Mesenchymal stem cell (in vitro differentiated cells and primary cell): Measurements from ENCODE around the gene TECPR1.

Experiments used
- DNase-seq: peaks from one replicate; pipeline ENCODE4 v3.0.0-alpha.2; 2013
- H2AFZ ChIP-seq: one replicate; pipeline ENCODE4 v1.6.1; 2013; ENCODE audit warnings: low read depth, mild to moderate bottlenecking, control low read depth, inconsistent platforms, low read length, moderate library complexity
- H2AK5ac ChIP-seq: 2 replicates; pipeline ENCODE4 v1.6.1; 2013; ENCODE audit warnings: low read length, moderate library complexity, mild to moderate bottlenecking, inconsistent platforms; ENCODE audit not compliant: severe bottlenecking
- H2BK120ac ChIP-seq: one replicate; pipeline ENCODE4 v1.6.1; 2013; ENCODE audit warnings: low read depth, mild to moderate bottlenecking, inconsistent platforms, low read length, moderate library complexity
- H2BK12ac ChIP-seq, 2 experiments: one replicate each; pipeline ENCODE4 v1.6.1; 2013; ENCODE audit warnings: inconsistent platforms in 2 of 2, low read length in 2 of 2, mild to moderate bottlenecking in 2 of 2, moderate library complexity in 2 of 2, control low read depth in 1 of 2
- H2BK15ac ChIP-seq: one replicate; pipeline ENCODE4 v1.6.1; 2013; ENCODE audit warnings: mild to moderate bottlenecking, low read depth, inconsistent platforms; ENCODE audit not compliant: poor library complexity, severe bottlenecking
- H2BK5ac ChIP-seq: 2 replicates; pipeline ENCODE4 v1.6.1; 2013; ENCODE audit warnings: low read depth, mild to moderate bottlenecking, low read length, control low read depth, inconsistent platforms; ENCODE audit not compliant: poor library complexity, severe bottlenecking
- H3K14ac ChIP-seq, 2 experiments: one replicate each; pipeline ENCODE4 v1.6.1; 2013; ENCODE audit warnings: inconsistent platforms in 2 of 2, low read length in 2 of 2, control low read depth in 1 of 2, mild to moderate bottlenecking in 1 of 2, moderate library complexity in 1 of 2
- H3K18ac ChIP-seq, 2 experiments: one replicate each; pipeline ENCODE4 v1.6.1; 2013; ENCODE audit warnings: inconsistent platforms in 2 of 2, low read length in 2 of 2, control low read depth in 1 of 2, low read depth in 1 of 2, mild to moderate bottlenecking in 1 of 2
- H3K23ac ChIP-seq, 2 experiments: one replicate each; pipeline ENCODE4 v1.6.1; 2013; ENCODE audit warnings: inconsistent platforms in 2 of 2, low read length in 2 of 2, mild to moderate bottlenecking in 2 of 2, moderate library complexity in 2 of 2, control low read depth in 1 of 2
- H3K27ac ChIP-seq: 2 replicates; pipeline ENCODE4 v1.5.1; 2013; ENCODE audit warnings: mild to moderate bottlenecking, moderate library complexity, low read length, control low read depth, inconsistent platforms; ENCODE audit not compliant: poor library complexity, severe bottlenecking
- H3K27me3 ChIP-seq, 2 experiments: 2 replicates each; pipeline versions ENCODE4 v1.6.1 to v1.7.0; 2013; ENCODE audit warnings: low read length in 2 of 2, mild to moderate bottlenecking in 2 of 2, moderate library complexity in 2 of 2, control low read depth in 1 of 2, inconsistent platforms in 1 of 2; ENCODE audit not compliant: control insufficient read depth in 1 of 2, insufficient read depth in 1 of 2
- H3K36me3 ChIP-seq, 2 experiments: 2 replicates each; pipeline versions ENCODE4 v1.6.1 to v1.7.0; 2013; ENCODE audit warnings: low read length in 2 of 2, control low read depth in 1 of 2, inconsistent platforms in 1 of 2, low read depth in 1 of 2, mild to moderate bottlenecking in 1 of 2; ENCODE audit not compliant: insufficient read depth in 2 of 2, control insufficient read depth in 1 of 2
- H3K4ac ChIP-seq, 2 experiments: one replicate each; pipeline ENCODE4 v1.6.1; 2013; ENCODE audit warnings: inconsistent platforms in 2 of 2, low read length in 2 of 2, mild to moderate bottlenecking in 2 of 2, moderate library complexity in 2 of 2, control low read depth in 1 of 2, low read depth in 1 of 2
- H3K4me1 ChIP-seq: 2 replicates; pipeline ENCODE4 v1.6.1; 2013; ENCODE audit warnings: low read depth, low read length, control low read depth; ENCODE audit not compliant: control insufficient read depth, insufficient read depth
- H3K4me2 ChIP-seq: 2 replicates; pipeline ENCODE4 v1.6.1; 2013; ENCODE audit warnings: low read length, mild to moderate bottlenecking, inconsistent platforms; ENCODE audit not compliant: poor library complexity, severe bottlenecking
- H3K4me3 ChIP-seq, 2 experiments: 2 replicates each; pipeline versions ENCODE4 v1.5.1 to v1.7.0; 2013; ENCODE audit warnings: low read length in 2 of 2, mild to moderate bottlenecking in 2 of 2, control low read depth in 1 of 2, low read depth in 1 of 2; ENCODE audit not compliant: insufficient read depth in 1 of 2
- H3K79me1 ChIP-seq: replicated peaks from 2 replicates; pipeline ENCODE4 v1.6.1; 2013; ENCODE audit warnings: mild to moderate bottlenecking, control low read depth, low read length, inconsistent platforms; ENCODE audit not compliant: poor library complexity, severe bottlenecking
- H3K9ac ChIP-seq: 2 replicates; pipeline ENCODE4 v1.7.0; 2013; ENCODE audit warnings: mild to moderate bottlenecking, low read length, moderate library complexity
- H3K9me3 ChIP-seq: 2 replicates; pipeline ENCODE4 v1.7.0; 2013; ENCODE audit warnings: mild to moderate bottlenecking, low read length; ENCODE audit not compliant: control insufficient read depth
- H4K8ac ChIP-seq: one replicate; pipeline ENCODE4 v1.6.1; 2013; ENCODE audit warnings: inconsistent platforms, mild to moderate bottlenecking, low read length, moderate library complexity
- H4K91ac ChIP-seq: one replicate; pipeline ENCODE4 v1.6.1; 2013; ENCODE audit warnings: mild to moderate bottlenecking, low read length, inconsistent platforms
- WGBS: methylation state at CpG from one replicate; pipeline ENCODE4 v1.1.7; 2013; ENCODE audit warnings: mixed read lengths; 5-methylcytosine and 5-hydroxymethylcytosine counted together

TECPR1 gene

GRCh38 chr7:98248156-98248555 lies 3.9 kb downstream of the TECPR1 start:
- Histone ChIP-seq H2AFZ (no peak overlapping the region), H3K14ac (no peak overlapping the region), H3K79me1 (peaks cover 41% of the 10 kb centered on the region), H3K9ac (no peak overlapping the region), H3K27me3 (no peaks in the 10 kb centered on the region), H3K4ac (no peak overlapping the region), H3K4me1 (peaks cover 16% of the 10 kb centered on the region), H2BK15ac (no peak overlapping the region), H3K27ac (no peak overlapping the region), H2BK5ac (no peak overlapping the region), H3K4me2 (no peak overlapping the region), H2AK5ac (no peak overlapping the region), H3K23ac (no peak overlapping the region), H4K91ac (no peak overlapping the region), H2BK12ac (no peak overlapping the region), H3K9me3 (no peaks in the 10 kb centered on the region), H2BK120ac (no peak overlapping the region), H3K4me3 (no peak overlapping the region), H3K36me3 (peaks cover 8 to 50% of the 10 kb centered on the region in 2 experiments), H4K8ac (no peak overlapping the region), H3K18ac (no peak overlapping the region)
- WGBS = 97% methylated on average over 12 of the region's 12 CpGs
- no peak for DNase-seq

- H4K91ac ChIP-seq = no peak overlapping the region
- no peak overlapping the region for H3K23ac ChIP-seq
- H2BK5ac ChIP-seq = no peak overlapping the region
- H2BK12ac ChIP-seq = no peak overlapping the region
- no peak overlapping the region for H4K8ac ChIP-seq
- peak overlapping the region in 1 of 2 experiments; percentile 31 for H3K4me3 ChIP-seq
- H2AFZ ChIP-seq = no peak overlapping the region
- H3K27me3 ChIP-seq = no peaks in the 10 kb centered on the region
- no peak overlapping the region for H2AK5ac ChIP-seq
- no peak overlapping the region for H2BK120ac ChIP-seq
- H3K27ac ChIP-seq = no peak overlapping the region
- no peak for DNase-seq
- peaks cover 7% of the 10 kb centered on the region for H3K4me1 ChIP-seq
- no peak overlapping the region for H3K14ac ChIP-seq
- no peaks in the 10 kb centered on the region for H3K9me3 ChIP-seq
- peaks cover 29% of the 10 kb centered on the region for H3K79me1 ChIP-seq
- H3K18ac ChIP-seq = no peak overlapping the region
- WGBS = 99% methylated on average over 14 of the region's 14 CpGs
- peaks cover 23 to 74% of the 10 kb centered on the region in 2 experiments for H3K36me3 ChIP-seq
- no peak overlapping the region for H2BK15ac ChIP-seq
- no peak overlapping the region for H3K4ac ChIP-seq
- H3K9ac ChIP-seq = no peak overlapping the region
- no peak overlapping the region for H3K4me2 ChIP-seq
Measured at GRCh38 chr7:98244871-98245270, 7.2 kb downstream of the TECPR1 start.

GRCh38 chr7:98242934-98243333 lies 9.1 kb downstream of the TECPR1 start:
- H3K4ac ChIP-seq = no peak overlapping the region
- H3K27me3 ChIP-seq = no peaks in the 10 kb centered on the region
- H2BK120ac ChIP-seq = no peak overlapping the region
- H2BK12ac ChIP-seq = no peak overlapping the region
- no peak overlapping the region for H2AFZ ChIP-seq
- H3K14ac ChIP-seq = no peak overlapping the region
- H3K18ac ChIP-seq = no peak overlapping the region
- H3K9ac ChIP-seq = no peak overlapping the region
- H3K4me3 ChIP-seq = no peak overlapping the region
- no peak overlapping the region for H2AK5ac ChIP-seq
- peaks cover 35 to 78% of the 10 kb centered on the region in 2 experiments for H3K36me3 ChIP-seq
- 79% methylated on average over 4 of the region's 4 CpGs for WGBS
- no peak for DNase-seq
- H3K4me2 ChIP-seq = no peak overlapping the region
- no peak overlapping the region for H2BK15ac ChIP-seq
- no peak overlapping the region for H4K8ac ChIP-seq
- H3K9me3 ChIP-seq = no peaks in the 10 kb centered on the region
- no peak overlapping the region for H3K23ac ChIP-seq
- H3K79me1 ChIP-seq = peaks cover 20% of the 10 kb centered on the region
- H3K4me1 ChIP-seq = peaks cover 9% of the 10 kb centered on the region
- no peak overlapping the region for H2BK5ac ChIP-seq
- H3K27ac ChIP-seq = no peak overlapping the region
- no peak overlapping the region for H4K91ac ChIP-seq

- Histone ChIP-seq H3K4me2 (no peak overlapping the region), H2AFZ (no peak overlapping the region), H3K9ac (no peak overlapping the region), H3K4me1 (peaks cover 9% of the 10 kb centered on the region), H3K23ac (no peak overlapping the region), H3K27ac (no peak overlapping the region), H4K91ac (no peak overlapping the region), H3K4ac (no peak overlapping the region), H3K9me3 (no peaks in the 10 kb centered on the region), H3K27me3 (no peaks in the 10 kb centered on the region), H2BK12ac (no peak overlapping the region), H3K4me3 (no peak overlapping the region), H3K18ac (no peak overlapping the region), H2BK15ac (no peak overlapping the region), H3K36me3 (peaks cover 36 to 78% of the 10 kb centered on the region in 2 experiments), H3K79me1 (peaks cover 18% of the 10 kb centered on the region), H4K8ac (no peak overlapping the region), H2BK120ac (no peak overlapping the region), H2AK5ac (no peak overlapping the region), H2BK5ac (no peak overlapping the region), H3K14ac (no peak overlapping the region)
- 91% methylated on average over 1 of the region's 1 CpG for WGBS
- DNase-seq = no peak
Measured at GRCh38 chr7:98242342-98242741, 9.7 kb downstream of the TECPR1 start.
